NCI-H526 (cell line): Measurements from ENCODE around the gene RNF135.
"Not testable (repeated sequence)": the region's sequence is repeated elsewhere in the genome, so short reads cannot be mapped to it uniquely, and the experiment has no call there.

Experiments
- DNase-seq, 2 experiments: peaks; one replicate each; lab custom pipeline; 2025; lab: John Stamatoyannopoulos, UW

RNF135 gene

DNA sequence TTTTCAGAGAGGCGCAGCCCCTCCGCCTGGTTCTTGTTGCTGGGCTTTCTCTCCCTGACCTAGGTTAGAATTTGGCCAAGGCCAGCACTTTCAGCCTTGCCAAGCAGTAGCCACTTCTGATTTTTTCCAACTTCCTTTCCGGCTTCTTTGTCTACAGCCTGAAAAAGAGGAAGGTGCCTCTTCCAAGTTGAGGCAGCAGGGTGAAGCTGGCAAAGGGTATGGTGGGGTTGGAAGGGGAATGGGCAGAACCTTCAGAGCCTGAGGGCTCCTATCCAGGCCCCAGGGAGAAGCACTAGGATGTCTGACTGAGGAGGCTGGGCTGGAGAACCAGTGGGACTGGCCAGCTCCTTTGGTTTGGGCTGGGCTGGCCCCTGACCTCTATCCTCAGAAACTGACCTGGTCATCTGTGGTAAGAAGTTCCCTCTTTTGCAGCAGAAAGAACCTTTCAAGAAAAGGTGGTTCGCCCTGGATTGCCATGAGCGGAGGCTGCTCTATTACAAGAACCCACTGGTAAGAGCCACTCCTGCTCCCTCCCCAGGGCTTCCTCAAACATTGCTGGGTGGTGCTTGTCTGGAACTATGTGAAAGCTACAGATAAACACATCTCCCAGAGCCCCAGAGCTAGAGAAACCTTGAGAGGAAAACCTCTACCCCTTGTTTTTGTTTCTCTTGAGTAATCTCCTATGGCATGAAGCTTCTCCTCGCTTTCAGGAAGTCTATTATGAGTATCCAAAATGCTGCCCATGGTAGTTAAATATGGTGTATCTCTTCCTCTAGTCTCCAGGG, 16.6 kb upstream of the RNF135 start:
- no peak for DNase-seq

DNA sequence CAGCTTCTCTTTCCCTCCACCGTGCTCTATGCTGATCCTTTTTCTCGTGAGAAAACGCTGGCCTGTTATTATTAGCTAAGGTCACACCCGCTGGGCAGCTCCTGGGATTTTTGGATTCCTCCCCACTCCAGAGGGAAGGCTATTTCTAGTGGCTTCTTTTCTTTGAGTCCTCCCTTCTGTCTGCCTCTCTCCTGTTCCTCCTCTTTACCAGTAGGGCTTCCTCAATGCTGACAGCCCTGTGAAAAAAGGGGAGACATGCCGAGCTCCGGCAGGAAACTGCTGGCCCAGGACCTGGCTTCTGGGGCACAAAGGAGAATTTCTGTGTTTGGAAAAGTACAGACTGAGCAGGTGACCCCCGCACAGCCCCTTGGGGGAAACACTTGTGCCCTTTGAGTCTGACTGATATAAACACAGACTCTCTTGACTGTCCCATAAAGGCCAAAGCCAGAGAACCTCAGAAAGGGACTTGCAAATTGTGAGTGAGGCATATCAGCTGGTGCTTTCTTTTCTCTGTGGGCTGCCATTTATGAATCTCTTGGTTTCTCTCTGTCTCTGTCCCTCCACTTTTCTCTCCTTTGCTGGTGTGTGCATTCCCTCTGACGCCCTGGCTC, 14.0 kb upstream of the RNF135 start:
- DNase-seq, result no peak

DNA sequence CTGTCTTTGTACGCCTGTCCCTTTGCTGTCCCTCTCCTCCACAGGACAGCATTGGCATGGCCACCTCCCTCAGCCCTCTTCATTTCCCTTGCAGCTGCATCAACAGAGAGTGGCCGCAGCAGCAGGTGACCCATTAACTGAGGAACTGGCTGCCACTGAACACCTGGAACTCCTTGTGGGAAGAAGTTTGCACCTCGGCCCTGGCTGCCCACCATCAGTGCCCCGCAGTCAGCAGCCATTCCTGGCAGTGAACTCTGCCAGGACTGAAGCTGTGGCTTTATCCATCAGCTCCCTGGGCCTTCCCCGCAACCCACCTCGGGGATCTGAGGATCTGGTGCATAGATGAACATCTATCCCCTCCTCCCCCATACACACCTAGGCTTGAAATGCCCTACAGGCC, 13.1 kb upstream of the RNF135 start:
- DNase-seq, result no peak

DNA sequence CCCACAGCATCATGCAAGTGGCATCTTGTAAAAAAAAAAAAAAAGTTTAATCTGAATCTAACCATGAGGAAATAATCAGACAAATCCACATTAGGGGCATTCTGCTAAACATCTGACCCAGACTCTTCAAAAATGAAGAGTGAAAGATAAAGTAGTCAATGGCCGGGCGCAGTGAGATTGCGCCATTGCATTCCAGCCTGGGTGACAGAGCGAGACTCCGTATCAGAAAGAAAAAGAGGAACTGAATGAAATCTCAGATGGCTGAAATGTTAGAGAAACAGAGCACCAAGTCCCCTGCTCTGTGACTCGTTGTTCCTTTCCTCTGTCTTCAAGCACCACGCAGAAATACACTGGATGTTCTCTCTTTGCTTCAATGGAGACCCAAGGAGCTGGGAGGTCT, 12.7 kb upstream of the RNF135 start:
- no peak for DNase-seq

DNA sequence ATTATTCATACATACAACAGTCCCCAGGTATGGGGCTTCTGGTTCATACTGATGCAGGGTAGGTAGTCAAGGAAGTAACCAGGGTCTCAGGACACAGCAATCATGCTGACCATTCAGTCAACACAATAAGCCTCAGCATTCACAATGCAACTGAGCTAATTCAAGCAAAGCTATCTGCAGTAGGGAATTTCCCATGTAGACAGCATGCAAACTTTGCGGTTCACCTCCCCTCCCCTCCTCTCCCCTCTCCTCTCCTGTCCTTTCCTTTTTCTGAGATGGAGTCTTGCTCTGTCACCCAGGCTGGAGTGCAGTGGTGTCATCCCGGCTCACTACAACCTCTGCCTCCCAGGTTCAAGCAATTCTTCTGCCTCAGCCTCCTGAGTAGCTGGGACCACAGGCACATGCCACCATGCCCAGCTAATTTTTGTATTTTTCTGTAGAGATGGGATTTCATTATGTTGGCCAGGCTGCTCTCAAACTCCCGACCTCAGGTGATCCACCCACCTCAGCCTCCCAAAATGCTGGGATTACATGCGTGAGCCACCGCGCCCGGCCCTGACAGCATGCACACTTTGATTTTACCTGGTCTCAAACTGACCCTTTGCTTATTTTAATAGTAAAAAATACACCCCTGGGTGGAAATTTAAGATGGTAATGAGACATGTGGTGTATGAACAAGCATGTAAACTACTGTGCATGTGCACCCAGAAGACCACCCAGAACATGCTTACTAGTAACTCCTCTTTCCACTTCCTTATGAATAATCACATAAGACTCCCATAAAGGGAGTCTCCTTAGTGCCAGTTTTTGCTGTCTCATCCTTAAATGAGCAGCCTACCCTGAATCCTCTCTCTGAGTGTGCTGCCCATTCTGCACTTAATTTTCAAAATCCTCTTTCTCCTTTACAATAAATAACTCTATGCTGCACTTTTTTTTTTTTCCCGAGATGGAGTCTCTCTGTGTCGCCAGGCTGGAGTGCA, 9.3 kb upstream of the RNF135 start:
- DNase-seq, result peak; percentile 85 to 93

DNA sequence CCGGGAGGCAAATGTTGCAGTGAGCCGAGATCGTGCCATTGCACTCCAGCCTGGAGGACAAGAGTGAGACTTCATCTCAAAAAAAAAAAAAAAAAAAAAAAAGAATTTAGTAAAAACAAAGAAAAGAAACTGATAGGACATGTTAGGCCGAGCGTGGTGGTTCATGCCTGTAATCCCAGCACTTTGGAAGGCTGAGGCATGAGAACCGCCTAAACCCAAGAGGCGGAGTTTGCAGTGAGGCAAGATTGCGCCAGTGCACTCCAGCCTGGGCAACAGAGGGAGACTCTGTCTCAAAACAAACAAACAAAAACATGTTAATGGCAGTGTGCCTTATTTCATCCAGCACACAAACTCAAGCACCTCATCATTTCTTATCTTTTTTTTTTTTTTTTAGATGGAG, 6.5 kb upstream of the RNF135 start:
- not testable (repeated sequence) for DNase-seq

DNA sequence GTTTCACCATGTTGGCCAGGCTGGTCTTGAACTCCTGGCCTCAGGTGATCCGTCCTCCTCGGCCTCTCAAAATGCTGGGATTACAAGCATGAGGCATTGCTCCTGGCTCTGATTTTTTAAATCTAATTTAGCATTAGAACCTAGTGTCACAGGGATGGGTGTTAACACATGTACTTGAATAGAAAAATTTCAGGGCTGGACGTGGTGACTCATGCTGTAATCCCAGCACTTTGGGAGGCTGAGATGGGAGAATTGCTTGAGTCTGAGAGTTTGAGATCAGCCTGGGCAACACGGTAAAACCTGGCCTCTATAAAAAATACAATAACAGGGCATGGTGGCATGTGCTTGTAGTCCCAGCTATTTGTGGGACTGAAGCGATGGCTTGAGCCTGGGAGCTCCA, 6.0 kb upstream of the RNF135 start:
- no peak for DNase-seq

DNA sequence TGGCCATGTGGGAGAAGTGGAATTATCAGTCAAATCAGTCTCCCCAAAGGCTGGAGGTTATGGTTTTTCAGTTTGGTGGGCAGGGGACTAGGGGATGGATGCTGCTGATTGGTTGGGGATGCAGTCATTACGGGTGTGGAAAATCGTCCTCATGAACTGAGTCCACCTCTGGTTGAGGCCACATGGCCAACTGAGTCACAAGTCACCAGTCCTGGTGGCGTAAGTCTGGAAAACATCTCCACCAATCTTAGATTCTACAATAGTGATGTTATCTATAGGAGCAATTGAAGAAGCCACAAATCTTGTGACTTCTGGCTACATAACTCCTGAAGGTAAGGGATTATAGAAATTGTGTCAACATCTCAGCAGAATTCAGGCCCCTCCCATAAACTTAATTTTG, 5.2 kb upstream of the RNF135 start:
- DNase-seq, result no peak

DNA sequence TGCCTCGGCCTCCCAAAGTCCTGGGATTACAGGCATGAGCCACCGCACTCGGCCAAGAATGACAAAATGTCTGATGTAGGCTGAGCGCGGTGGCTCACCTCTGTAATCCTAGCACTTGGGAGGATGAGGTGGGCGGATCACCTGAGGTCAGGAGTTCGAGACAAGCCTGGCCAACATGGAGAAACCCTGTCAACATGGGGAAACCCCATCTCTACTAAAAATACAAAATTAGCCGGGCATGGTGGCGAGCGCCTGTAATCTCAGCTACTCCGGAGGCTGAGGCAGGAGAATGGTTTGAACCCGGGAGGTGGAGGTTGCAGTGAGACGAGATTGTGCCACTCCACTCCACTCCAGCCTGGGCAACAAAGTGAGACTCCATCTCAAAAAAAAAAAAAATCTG, 2.9 kb upstream of the RNF135 start:
- DNase-seq, result not testable (repeated sequence)

DNA sequence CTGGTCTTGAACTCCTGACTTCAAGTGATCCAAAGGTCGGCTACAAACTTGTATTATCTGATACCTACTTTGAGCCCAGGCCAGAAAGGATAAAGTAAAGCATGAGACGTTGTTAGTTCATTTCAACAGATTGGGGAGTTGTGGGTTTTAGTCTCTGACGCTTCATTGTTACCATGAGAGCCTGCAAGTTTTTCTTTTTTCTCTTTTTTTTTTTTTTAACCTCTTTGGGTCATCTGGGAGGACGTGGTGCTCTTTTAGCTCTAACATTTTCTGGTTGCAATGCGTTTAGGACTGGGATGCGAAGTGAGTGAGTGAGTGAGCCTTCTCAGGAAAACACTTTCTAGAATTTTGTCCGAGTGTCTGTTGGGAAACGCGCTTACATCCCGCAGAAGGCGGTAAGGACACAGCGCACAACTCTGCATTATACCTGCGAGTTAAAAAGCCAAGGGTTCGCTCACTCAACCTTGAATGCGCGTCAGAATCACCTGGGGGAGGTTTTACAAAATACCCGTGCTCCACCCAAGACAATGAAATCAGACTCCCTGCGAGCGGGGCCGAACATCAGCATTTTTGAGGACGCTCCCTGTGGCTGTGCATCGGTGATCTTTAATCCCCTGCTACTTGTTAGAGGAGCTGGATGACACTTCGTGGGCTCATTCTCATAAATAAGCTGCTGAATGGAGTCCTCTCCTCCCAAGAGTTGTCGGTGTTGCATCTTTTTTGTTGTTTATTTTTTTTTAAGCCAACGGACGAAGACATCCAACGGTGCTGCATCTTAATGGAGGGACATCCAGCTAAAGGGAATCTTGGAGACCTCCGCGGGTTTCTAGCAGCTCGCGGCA, 629 bp upstream of the RNF135 start:
- no peak for DNase-seq

DNA sequence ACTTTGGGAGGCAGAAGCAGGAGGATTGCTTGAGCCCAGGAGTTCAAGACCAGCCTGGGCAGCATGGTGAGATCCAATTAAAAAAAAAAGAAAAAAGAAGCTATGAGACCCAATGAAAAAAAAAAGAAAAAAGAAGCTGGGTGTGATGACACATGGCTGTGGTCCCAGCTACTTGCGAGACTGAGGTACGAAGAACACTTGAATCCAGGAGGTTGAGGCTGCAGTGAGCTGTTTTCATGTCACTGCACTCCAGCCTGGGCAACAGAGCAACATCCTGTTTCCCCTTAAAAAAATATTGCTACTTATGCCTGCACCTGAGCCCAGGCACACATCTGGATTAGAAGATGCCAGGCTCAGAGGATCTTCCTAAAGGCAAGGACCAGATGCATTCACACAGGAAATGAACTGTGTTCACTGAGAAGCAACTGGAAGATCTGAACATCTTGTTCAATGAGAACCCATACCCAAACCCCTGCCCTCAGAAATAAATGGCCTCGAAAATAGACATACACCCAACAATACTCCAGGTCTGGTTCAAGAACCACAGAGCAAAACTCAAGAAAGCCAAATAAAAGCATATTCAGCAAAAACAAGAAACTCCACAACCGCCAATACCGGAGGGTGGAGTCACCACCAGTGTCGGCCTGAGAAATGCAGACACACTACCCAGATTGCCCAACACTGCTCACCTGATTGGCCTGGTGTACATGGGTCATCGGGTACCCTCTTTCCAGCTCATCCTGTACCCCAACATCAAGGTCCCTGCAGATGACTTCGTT, 4.4 kb downstream of the RNF135 start:
- no peak for DNase-seq

DNA sequence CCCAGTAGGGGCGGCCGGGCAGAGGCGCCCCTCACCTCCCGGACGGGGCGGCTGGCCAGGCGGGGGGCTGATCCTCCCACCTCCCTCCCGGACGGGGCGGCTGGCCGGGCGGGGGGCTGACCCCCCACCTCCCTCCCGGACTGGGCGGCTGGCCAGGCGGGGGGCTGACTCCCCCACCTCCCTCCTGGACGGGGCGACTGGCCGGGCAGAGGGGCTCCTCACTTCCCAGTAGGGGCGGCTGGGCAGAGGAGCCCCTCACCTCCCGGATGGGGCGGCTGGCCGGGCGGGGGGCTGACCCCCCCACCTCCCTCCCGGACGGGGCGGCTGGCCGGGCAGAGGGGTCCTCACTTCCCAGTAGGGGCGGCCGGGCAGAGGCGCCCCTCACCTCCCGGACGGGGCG, 9.1 kb downstream of the RNF135 start:
- DNase-seq, result not testable (repeated sequence)

DNA sequence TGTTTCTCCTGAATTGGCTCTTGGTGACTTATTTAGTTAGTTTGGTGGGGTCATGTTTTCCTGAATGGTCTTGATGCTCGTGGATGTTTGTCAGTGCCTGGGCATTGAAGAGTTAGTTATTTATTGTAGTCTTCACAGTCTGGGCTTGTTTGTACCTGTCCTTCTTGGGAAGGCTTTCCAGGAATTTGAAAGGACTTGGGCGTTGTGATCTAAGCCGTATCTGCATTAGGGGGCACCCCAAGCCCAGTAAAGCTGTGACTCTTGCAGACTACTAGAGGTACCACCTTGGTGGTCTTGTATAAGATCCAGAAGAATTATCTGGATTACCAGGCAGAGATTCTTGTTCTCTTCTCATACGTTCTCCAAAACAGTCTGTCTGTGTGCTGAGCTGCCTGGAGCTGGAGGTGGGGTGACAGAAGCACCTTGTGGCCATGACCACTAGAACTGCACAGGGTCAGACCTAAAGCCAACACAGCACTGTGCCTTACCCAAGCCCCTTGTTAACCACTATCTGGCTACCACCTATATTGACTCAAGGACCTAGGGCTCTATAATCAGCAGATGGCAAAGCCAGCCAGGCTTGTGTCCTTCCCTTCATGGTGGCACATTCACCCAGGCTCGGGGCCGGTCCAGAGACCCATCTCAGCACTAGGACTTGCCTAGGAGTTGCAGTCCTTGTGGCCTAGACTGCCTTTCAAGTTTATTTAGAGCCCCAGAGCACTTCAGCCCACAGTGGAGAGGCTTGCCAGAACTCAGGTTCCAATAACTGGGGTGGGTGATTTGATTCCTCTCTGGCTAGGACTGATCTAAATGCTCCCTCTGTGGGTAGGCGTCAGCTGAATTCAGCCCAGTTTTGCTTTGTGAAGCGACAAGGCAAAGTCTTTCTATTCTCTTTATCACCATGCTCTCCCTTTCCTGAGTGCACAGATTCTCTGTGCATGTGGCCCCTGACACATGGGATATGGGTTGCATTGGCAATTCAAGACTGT, 11.0 kb downstream of the RNF135 start:
- no peak for DNase-seq

DNA sequence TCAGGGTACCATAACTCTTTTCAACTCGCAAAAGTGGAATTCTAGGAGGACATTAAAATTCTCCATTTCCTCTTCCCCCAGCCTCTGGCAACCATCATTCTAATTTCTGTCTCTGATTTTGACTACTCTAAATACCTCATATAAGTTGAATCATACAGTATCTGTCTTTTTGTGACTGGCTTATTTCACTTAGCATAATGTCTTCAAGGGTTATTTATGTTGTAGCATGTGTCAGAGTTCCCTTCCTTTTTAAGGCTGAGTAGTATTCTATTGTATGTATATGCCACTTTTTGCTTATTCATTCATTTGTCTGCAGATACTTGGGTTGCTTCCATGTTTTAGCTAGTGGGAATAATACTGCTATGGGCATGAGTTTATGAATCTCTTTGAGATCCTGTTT, 12.0 kb downstream of the RNF135 start:
- DNase-seq, result no peak

DNA sequence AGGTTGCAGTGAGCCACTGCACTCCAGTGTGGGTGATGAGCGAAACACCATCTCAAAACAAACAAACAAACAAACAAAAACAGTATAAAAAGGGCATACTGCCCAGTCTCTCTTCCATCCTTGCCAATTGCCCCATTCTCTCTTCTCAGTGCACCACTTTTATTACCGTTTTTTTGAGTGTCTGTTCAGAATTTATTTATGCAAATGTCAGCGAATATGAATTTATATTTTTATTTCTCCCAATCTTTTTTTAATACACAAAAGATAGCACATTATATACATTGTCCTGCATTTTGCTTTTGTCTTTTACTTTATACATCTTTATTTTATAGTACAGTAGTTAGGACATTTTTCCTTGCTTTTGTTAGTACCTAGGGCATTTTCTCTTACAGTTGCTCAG, 19.6 kb downstream of the RNF135 start:
- no peak for DNase-seq

DNA sequence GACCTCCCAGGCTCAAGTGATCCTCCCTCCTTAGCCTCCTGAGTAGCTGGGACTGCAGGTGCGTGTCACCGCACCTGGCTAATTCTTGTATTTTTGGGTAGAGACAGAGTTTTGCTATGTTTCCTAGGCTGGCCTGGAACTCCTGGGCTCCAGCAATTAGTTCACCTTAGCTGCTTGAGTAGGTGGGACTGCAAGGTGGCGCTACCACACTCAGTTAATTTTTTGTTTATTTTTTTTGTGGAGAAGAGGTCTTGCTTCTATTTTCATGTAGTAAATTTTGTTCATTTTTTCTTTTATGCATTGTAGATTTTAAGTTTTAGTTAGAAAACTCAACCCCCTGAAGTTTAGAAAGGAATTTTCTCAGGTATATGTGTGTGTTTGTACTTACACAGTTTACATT, 21.7 kb downstream of the RNF135 start:
- no peak for DNase-seq

DNA sequence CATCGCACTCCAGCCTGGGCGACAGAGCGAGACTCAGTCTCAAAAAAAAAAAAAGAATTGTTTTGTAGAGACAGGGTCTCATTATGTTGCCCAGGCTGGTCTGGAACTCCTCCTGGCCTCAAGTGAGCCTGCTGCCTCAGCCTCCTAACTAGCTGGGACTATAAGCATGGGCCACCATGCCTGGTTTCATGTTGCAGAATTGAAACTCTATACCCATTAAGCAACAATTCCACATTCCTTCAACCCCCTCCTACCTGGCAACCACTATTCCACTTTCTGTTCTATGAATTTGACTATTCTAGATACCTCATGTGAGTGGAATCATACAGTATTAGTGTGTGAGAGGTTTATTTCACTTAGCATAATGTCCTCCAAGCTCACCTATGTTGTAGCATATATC, 24.5 kb downstream of the RNF135 start:
- DNase-seq, result peak in 1 of 2 experiments; percentile 31

DNA sequence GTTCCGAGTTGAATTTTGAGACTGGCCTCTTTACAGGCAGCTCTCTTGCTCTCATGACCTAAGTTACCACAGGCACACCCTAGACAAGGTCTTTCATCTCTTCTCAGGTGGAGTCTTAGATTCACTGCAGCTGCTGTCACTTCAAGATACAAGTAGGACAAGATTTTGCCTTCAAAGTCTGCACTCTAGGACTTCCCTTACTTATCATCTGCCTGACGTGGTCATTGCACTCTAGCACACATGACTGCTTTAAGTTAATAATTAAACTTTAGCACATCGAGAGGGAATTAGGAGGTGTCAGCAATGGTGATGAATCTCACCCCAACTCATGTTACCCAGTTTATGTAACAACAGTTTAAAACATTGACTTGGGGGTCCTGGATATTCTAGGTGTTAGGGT, 25.6 kb downstream of the RNF135 start:
- no peak for DNase-seq

DNA sequence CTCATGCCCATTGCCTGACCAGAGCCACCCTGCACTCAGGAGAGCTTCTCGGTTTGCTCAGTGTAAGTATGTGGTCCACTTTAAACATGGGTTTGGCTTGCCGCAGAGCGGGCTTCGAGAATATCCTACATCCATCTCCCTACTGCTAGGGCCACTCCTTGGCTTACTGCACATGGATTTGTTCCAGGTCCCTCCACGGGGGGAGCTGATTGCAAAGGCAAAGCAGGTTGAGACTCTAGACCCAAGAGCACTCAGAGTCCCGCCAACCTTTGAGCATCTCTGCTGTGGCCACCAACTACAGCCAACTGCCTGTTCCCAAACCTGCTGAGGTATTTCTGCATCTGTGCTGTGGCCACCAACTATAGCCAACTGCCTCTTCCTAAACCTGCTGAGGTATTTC, 26.4 kb downstream of the RNF135 start:
- no peak for DNase-seq

DNA sequence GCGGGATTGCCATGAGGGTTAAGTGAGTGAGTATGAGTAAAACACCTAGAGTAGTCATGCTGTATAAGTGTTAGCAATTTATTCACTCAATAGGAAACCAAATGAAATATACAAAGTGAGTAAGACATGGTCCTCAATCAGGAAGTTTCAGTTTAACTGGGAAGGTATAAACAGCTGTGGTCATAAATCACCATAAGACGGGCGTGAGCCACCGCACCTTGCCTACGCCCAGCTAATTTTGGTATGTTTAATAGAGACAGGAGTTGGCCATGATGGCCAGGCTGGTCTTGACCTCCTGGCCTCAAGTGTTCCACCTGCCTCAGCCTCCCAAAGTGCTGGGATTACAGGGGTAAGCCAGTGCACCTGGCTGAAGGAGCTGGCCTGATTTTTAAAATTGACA, 27.0 kb downstream of the RNF135 start:
- no peak for DNase-seq
